SIG-M5 (cell line): ENCODE data around the gene STYX.
A peak's percentile ranks its signal among the peaks of the same experiment; 100 is the strongest.

ENCODE experiments used
- DNase-seq: peaks from one replicate; lab custom pipeline; 2025; lab: John Stamatoyannopoulos, UW

STYX gene

GRCh38 chr14:52790011-52790755, 60.2 kb downstream of the STYX start:
- DNase-seq = no peak

GRCh38 chr14:52790756-52791222, 60.8 kb downstream of the STYX start:
- no peak for DNase-seq

- DNase-seq = peak; percentile 20
Measured at GRCh38 chr14:52791223-52792096, 61.5 kb downstream of the STYX start, which contains the start of gene GNPNAT1. Gene GNPNAT1, minus strand, starts transcription at chr14:52791607. Its CDS starts 6,957 bp downstream, at chr14:52784650.

GRCh38 chr14:52792097-52792415, 62.1 kb downstream of the STYX start:
- no peak for DNase-seq

GRCh38 chr14:52793061-52793460, 63.1 kb downstream of the STYX start:
- DNase-seq = no peak

- DNase-seq = no peak
Measured at GRCh38 chr14:52797653-52798052, 67.7 kb downstream of the STYX start.

- DNase-seq = no peak
Measured at GRCh38 chr14:52798826-52799225, 68.9 kb downstream of the STYX start.

- no peak for DNase-seq
Measured at GRCh38 chr14:52801014-52801712, 71.2 kb downstream of the STYX start.

- no peak for DNase-seq
Measured at GRCh38 chr14:52802597-52802996, 72.6 kb downstream of the STYX start.

GRCh38 chr14:52806115-52806514, 76.1 kb downstream of the STYX start:
- no peak for DNase-seq

- no peak for DNase-seq
Measured at GRCh38 chr14:52808101-52808500, 78.1 kb downstream of the STYX start.

- no peak for DNase-seq
Measured at GRCh38 chr14:52821805-52822250, 91.9 kb downstream of the STYX start.

- DNase-seq = no peak
Measured at GRCh38 chr14:52824462-52824861, 94.5 kb downstream of the STYX start.
